WTC11 (cell line): ENCODE results near the gene ELAC2.

Experiments
- CREM ChIP-seq: sonication (generic); formaldehyde crosslinking; IDR thresholded peaks from 2 replicates; pipeline ENCODE4 v1.8.1; 2022; ENCODE audit warnings: mild to moderate bottlenecking, missing genetic modification reagents, moderate library complexity
- CTCF ChIP-seq: fragments of 200-600 bp; IDR thresholded peaks from 2 replicates; pipeline ENCODE4 v1.8.0; 2022; ENCODE audit warnings: antibody characterized with exemption
- E2F1 ChIP-seq: sonication (generic); formaldehyde crosslinking; IDR thresholded peaks from 2 replicates; pipeline ENCODE4 v1.8.0; 2022; ENCODE audit warnings: mild to moderate bottlenecking, missing genetic modification reagents
- JUN ChIP-seq: sonication (generic); formaldehyde crosslinking; IDR thresholded peaks from 2 replicates; pipeline ENCODE4 v1.8.0; 2023; ENCODE audit warnings: mild to moderate bottlenecking, missing genetic modification reagents
- NR3C1 ChIP-seq: sonication (generic); formaldehyde crosslinking; conservative IDR thresholded peaks from 2 replicates; pipeline ENCODE4 v1.8.1; 2023; ENCODE audit warnings: low read depth, mild to moderate bottlenecking, missing genetic modification reagents
- PREB ChIP-seq: sonication (generic); formaldehyde crosslinking; IDR thresholded peaks from 2 replicates; pipeline ENCODE4 v1.8.1; 2022; ENCODE audit warnings: mild to moderate bottlenecking, missing genetic modification reagents, moderate library complexity, borderline replicate concordance
- TCF7 ChIP-seq: sonication (generic); formaldehyde crosslinking; IDR thresholded peaks from 2 replicates; pipeline ENCODE4 v1.8.0; 2022; ENCODE audit warnings: mild to moderate bottlenecking, low read depth, missing genetic modification reagents, moderate library complexity

- TF ChIP-seq TCF7 (CRISPR knock-in tag) = no peak
- no peak for TF ChIP-seq PREB (CRISPR knock-in tag)
- TF ChIP-seq CTCF = no peak
- TF ChIP-seq E2F1 (CRISPR knock-in tag) = no peak
- no peak for TF ChIP-seq NR3C1 (CRISPR knock-in tag)
- no peak for TF ChIP-seq CREM (CRISPR knock-in tag)
- no peak for TF ChIP-seq JUN (CRISPR knock-in tag)
These were observed 34.1 kb upstream of the ELAC2 start for GRCh38 chr17:13051915-13052314.
